Small intestine (tissue), 7 donors: Measurements from ENCODE around the gene TRNAU1AP. TPM values are rescaled to one million over a fixed set of nuclear protein-coding genes. Genes with fewer than 3 reads are reported as not detected.
"Not testable (repeated sequence)": the region's sequence is repeated elsewhere in the genome, so short reads cannot be mapped to it uniquely, and the experiment has no call there.

Experiments used
- DNase-seq, 2 donors: peaks; one replicate each; pipeline versions ENCODE4 v3.0.0 to v3.0.0-alpha.2; 2013
- FAIRE-seq: peaks from 2 replicates; lab custom pipeline; 2012; peaks lifted over from hg19 to GRCh38; lab: Jason Lieb, UNC
- H3K27ac ChIP-seq, 3 donors: one replicate each; pipeline ENCODE4 v1.5.1; 2013; ENCODE audit warnings: low read length in 2 of 3, mild to moderate bottlenecking in 2 of 3, control low read depth in 1 of 3, inconsistent platforms in 1 of 3, low read depth in 1 of 3, moderate library complexity in 1 of 3
- H3K27me3 ChIP-seq, 3 donors: one replicate each; pipeline ENCODE4 v1.6.1; 2013; ENCODE audit warnings: low read length in 3 of 3, inconsistent platforms in 1 of 3; ENCODE audit not compliant: control insufficient read depth in 3 of 3, insufficient read depth in 3 of 3
- H3K36me3 ChIP-seq, 3 donors: one replicate each; pipeline ENCODE4 v1.6.1; 2013; ENCODE audit warnings: low read length in 3 of 3, inconsistent platforms in 1 of 3, low read depth in 1 of 3, mild to moderate bottlenecking in 1 of 3, moderate library complexity in 1 of 3; ENCODE audit not compliant: control insufficient read depth in 3 of 3, insufficient read depth in 2 of 3
- H3K4me1 ChIP-seq, 3 donors: one replicate each; pipeline ENCODE4 v1.6.1; 2013; ENCODE audit warnings: low read length in 2 of 3, inconsistent platforms in 1 of 3, low read depth in 1 of 3, mild to moderate bottlenecking in 1 of 3, moderate library complexity in 1 of 3; ENCODE audit not compliant: control insufficient read depth in 3 of 3, insufficient read depth in 2 of 3
- H3K4me3 ChIP-seq, 3 donors: one replicate each; pipeline ENCODE4 v1.5.1; 2013; ENCODE audit warnings: low read length in 3 of 3, control low read depth in 1 of 3, inconsistent platforms in 1 of 3, low read depth in 1 of 3, mild to moderate bottlenecking in 1 of 3, moderate library complexity in 1 of 3
- H3K9me3 ChIP-seq, 2 donors: one replicate each; pipeline ENCODE4 v1.6.1; 2013; ENCODE audit warnings: low read depth in 1 of 2, low read length in 1 of 2; ENCODE audit not compliant: control insufficient read depth in 2 of 2, insufficient read depth in 1 of 2
- WGBS, 3 donors: extraction: QIAGEN DNeasy Blood & Tissue Kit; methylation state at CpG; one replicate each; pipeline ENCODE4 v1.1.7; 2013; 5-methylcytosine and 5-hydroxymethylcytosine counted together
- polyA plus RNA-seq, 4 donors: library from polyadenylated mRNA; stranded (reverse) in 3 of 4; unstranded in 1 of 4; fragments of 200-250 nt in 3 of 4; fragments of 120-200 nt in 1 of 4; gene quantifications; one replicate each; pipeline versions ENCODE4 v1.2.1 to v1.2.3, GENCODE V29; 2013
- donor health status: healthy with polysubstance abuse.
- donor health status: control.
- donor health status: control.
- donor health status: Bipolar disorder and iron deficiency.
- donor health status: healthy.

TRNAU1AP gene
- polyA plus RNA-seq, 4 donors = 16.3 to 25.9 (median 21.3) TPM

GRCh38 chr1:28572891-28573290 is 20.0 kb downstream of the TRNAU1AP start:
- H3K27ac ChIP-seq, H3K9me3 ChIP-seq, DNase-seq, H3K4me1 ChIP-seq, FAIRE-seq, H3K27me3 ChIP-seq, H3K4me3 ChIP-seq: not testable (repeated sequence)
- 90 to 92% (median 91%) methylated on average over 12 of the region's 12 CpGs for WGBS, 3 donors
- H3K36me3 ChIP-seq = peaks cover 13 to 69% (median 18%) of the 10 kb centered on the region in 3 donors

DNA sequence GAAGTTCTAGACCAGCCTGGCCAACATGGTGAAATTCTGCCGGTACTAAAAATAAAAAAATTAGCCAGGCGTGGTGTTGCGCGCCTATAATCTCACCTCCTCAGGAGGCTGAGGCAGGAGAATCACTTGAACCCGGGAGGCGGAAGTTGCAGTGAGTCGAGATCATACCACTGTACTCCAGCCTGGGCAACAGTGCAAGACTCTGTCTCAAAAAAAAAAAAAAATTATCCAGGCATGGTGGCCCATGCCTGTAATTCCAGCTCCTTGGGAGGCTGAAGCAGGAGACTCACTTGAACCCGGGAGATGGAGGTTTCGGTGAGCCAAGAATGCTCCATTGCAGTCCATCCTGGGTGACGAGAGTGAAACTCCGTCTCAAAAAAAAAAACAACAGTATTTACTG is 20.7 kb downstream of the TRNAU1AP start:
- Histone ChIP-seq H3K27ac (no peak overlapping the region), H3K36me3 (peaks cover 15 to 69% (median 21%) of the 10 kb centered on the region in 3 donors), H3K4me3 (no peak overlapping the region), H3K4me1 (no peaks in the 10 kb centered on the region), H3K27me3 (no peaks in the 10 kb centered on the region), H3K9me3 (no peaks in the 10 kb centered on the region)
- FAIRE-seq (no peak), DNase-seq (no peak)
- WGBS, 3 donors = 98 to 99% (median 98%) methylated on average over 11 of the region's 11 CpGs

- Histone ChIP-seq H3K36me3 (peaks cover 15 to 67% (median 23%) of the 10 kb centered on the region in 3 donors), H3K27me3 (no peaks in the 10 kb centered on the region), H3K4me1 (peaks cover 0 to 12% (median 2%) of the 10 kb centered on the region in 3 donors), H3K4me3 (no peak overlapping the region), H3K27ac (no peak overlapping the region), H3K9me3 (no peaks in the 10 kb centered on the region)
- WGBS, 3 donors = 74 to 94% (median 90%) methylated on average over 1 of the region's 1 CpG
- DNase-seq (peak in 1 of 2 donors; percentile 9), FAIRE-seq (no peak)
Measured at GRCh38 chr1:28577052-28577678, 24.3 kb downstream of the TRNAU1AP start.

DNA sequence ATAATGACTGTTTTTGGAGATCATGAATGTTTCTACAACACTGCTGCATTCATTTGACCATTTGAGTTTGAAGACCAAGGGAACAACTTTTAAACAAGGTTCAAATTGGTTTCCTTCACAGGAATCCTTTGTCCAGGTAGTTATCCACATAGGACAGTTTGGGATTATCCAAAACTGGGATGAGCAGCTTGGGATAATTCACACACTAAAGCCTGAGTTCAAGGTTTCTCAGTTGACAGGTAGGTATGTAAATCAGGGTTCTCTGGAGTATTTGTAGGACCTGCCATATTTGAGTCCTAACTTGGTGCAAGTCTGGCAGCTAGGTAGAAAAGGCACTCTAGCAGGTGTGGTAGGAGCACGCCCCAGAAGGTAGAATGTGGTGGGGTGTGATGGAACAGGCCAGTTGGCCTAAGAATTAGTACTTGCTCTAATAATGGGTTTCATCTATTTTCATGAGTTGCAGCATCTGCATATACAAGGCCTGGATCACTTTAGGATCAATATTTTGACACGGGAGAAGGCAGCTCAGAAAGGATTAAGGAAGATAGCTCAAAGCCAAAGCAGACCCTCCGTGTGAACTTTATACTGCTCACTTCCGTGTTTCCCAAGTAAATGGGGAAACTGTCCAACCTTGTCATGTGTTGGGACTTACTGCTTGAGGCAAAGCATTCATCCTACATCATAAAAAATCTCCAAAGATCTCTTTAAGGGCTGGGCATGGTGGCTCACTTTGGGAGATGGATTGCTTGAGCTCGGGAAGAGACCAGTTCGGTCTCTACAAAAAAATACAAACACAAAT is 25.1 kb downstream of the TRNAU1AP start:
- H3K27ac ChIP-seq = no peak overlapping the region
- peaks cover 0 to 16% (median 2%) of the 10 kb centered on the region in 3 donors for H3K4me1 ChIP-seq
- WGBS, 3 donors = 66 to 70% (median 68%) methylated on average over 6 of the region's 6 CpGs
- H3K4me3 ChIP-seq = no peak overlapping the region
- peaks cover 15 to 59% (median 23%) of the 10 kb centered on the region in 3 donors for H3K36me3 ChIP-seq
- DNase-seq (no peak), FAIRE-seq (no peak)
- H3K9me3 ChIP-seq = no peaks in the 10 kb centered on the region
- H3K27me3 ChIP-seq = no peaks in the 10 kb centered on the region

DNA sequence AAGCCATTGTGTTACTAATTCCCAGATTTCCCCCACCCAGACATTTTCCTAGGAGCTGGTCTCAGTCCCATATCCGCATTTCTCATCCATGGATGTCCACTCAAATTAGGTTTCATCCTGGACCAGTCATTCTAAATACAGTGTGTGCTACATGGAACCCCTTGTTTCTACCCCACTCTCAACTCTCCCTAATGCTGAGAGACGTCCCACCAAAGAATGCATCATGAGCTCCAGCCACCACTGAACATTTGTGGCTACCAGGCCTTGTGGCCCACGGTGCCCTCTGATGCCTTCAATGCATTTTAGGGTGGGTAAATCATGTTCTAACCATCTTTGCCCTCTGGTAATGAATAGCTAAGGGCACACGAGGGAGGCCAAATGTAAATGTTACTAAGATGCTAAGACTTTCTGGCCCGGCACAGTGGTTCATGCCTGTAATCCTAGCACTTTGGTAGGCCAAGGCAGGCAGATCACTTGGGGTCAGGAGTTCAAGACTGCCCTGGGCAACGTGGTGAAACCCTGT is 25.9 kb downstream of the TRNAU1AP start:
- H3K4me1 ChIP-seq = peaks cover 0 to 18% (median 2%) of the 10 kb centered on the region in 3 donors
- no peak for FAIRE-seq
- no peak overlapping the region for H3K27ac ChIP-seq
- DNase-seq = no peak
- no peaks in the 10 kb centered on the region for H3K27me3 ChIP-seq
- no peak overlapping the region for H3K4me3 ChIP-seq
- H3K9me3 ChIP-seq = no peaks in the 10 kb centered on the region
- WGBS, 3 donors = 65 to 73% (median 73%) methylated on average over 6 of the region's 6 CpGs
- H3K36me3 ChIP-seq = peaks cover 15 to 51% (median 23%) of the 10 kb centered on the region in 3 donors

DNA sequence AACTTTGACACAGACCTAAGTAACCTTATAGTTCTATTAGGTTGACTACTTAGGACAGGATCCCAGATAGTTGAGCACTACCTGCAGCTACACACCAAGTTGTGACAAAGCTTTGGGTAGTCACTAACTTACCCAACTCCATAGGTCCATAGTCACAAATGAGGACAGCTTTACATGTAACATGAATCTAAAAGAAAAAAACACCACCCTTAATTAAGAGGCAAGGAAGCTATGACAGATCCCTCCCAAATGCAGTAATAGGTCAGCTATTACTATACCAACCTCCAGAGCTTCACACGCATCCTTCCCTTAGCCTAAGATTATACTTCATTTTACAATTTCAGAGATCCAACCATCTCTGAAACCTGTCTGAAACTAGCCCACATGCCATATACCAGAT is 26.5 kb downstream of the TRNAU1AP start:
- no peak for FAIRE-seq
- Histone ChIP-seq H3K27ac (no peak overlapping the region), H3K4me3 (peak overlapping the region in 2 of 3 donors; percentile 79 to 94), H3K36me3 (peaks cover 14 to 45% (median 20%) of the 10 kb centered on the region in 3 donors), H3K9me3 (no peaks in the 10 kb centered on the region), H3K27me3 (no peaks in the 10 kb centered on the region), H3K4me1 (peaks cover 0 to 18% (median 2%) of the 10 kb centered on the region in 3 donors)
- no peak for DNase-seq
- WGBS, 3 donors = 58 to 81% (median 75%) methylated on average over 1 of the region's 1 CpG

DNA sequence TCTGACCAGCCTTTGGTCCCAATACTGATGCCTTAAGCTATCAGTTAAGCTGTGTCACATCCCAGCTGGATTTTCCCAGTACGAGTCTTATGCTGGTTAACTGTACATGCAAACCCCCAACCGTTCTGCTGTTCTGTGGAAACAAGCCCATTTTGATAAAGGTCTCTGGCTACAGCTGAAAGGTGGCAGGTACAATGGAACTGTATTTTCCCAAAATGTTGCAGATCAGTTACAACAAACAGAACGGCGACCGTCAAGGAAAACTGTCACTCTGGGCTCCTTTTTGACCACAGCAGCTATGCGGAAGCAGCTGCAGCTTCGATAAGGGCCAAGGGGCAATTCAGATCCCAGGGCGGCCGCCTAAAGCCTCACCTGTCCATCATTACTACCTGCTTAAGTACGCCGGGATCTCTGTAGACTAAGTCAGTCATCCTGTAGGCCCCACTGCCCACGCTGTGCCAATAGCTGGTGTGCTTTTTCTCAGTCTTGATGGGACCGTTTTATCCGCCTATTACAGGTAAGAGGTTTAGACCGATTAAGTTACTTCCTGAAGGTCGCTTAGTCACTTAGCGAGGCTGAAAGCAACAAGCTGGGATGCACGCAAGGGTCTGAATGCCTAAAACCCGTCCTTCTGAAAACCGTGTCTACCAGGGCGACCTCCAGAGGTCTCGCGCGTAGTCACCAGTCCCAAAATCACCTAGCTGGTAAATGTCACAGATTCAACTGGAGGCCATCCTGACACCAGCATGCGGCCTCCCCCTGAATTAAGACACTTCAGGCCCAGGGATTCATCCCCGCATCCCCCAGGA is 28.0 kb downstream of the TRNAU1AP start:
- H3K27ac ChIP-seq = peak overlapping the region; percentile 86 to 96 (median 91)
- H3K9me3 ChIP-seq = no peaks in the 10 kb centered on the region
- peak; percentile 65 to 77 for DNase-seq
- no peaks in the 10 kb centered on the region for H3K27me3 ChIP-seq
- FAIRE-seq = no peak
- H3K4me1 ChIP-seq = peaks cover 0 to 18% (median 2%) of the 10 kb centered on the region in 3 donors
- H3K4me3 ChIP-seq = peak overlapping the region; percentile 79 to 94 (median 94)
- peaks cover 11 to 38% (median 19%) of the 10 kb centered on the region in 3 donors for H3K36me3 ChIP-seq
- WGBS, 3 donors = 0 to 1% (median 1%) methylated on average over 26 of the region's 26 CpGs
